ENCODE measurements around the gene KCTD8.

Gene KCTD8

DNA sequence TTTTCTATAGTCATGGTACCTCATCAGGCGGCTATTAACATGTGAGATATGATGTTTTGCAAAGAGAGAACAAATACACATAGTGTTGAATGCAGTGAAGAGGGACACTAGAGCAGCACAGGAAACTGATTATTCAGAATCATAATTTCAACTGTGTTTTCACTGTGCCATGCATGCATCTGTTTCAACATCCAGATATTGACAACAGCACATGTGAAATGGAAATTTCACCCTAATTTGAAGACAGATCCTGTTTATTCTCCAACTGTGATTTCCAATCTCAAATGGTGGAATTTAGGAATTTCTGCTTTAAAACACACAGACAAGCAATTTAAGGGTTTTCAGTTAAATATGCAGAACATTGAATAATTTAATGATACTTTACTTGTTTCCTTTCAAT lies 288.6 kb downstream of the KCTD8 start:
- TF ChIP-seq GATA3 (IDR thresholded peaks at IDR 0.05; ENCODE audit: low read depth, low read length) (no peak), GATA2 (IDR thresholded peaks at IDR 0.05; ENCODE audit: low read depth, low read length) (no peak)

DNA sequence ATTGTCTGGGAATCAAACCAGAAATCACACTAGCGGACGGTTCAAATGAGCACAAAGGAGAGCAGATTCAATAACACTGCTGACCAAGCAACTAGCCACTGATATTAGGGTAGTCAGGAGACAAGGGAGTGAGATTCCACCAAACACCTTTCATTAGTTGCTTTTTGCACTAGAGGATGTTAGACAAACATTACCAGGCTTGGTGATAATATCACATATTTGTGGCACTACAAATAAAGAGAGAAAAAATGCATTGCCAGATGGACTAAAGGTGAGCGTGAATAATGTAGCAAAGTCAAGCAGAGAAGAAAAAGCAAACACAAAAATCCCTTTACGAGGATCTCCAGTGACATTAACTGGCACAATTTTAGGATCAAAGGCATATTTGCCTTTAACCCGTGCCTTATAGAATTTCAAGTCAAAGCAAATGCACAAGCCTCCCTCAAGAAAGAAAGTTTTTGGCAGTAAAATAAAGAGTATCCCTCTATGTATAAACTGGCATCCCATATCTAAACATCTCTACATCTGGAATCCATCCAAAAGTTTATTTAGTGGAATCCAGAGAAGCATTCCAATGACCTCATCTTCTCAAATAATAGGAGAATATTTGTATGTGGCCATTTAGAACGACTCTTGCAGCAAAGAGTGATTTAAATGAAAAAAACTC lies 290.9 kb downstream of the KCTD8 start:
- TF ChIP-seq GATA3 (IDR thresholded peaks at IDR 0.05; ENCODE audit: low read depth, low read length): no peak
- TF ChIP-seq GATA2 (IDR thresholded peaks at IDR 0.05; ENCODE audit: low read depth, low read length): no peak

DNA sequence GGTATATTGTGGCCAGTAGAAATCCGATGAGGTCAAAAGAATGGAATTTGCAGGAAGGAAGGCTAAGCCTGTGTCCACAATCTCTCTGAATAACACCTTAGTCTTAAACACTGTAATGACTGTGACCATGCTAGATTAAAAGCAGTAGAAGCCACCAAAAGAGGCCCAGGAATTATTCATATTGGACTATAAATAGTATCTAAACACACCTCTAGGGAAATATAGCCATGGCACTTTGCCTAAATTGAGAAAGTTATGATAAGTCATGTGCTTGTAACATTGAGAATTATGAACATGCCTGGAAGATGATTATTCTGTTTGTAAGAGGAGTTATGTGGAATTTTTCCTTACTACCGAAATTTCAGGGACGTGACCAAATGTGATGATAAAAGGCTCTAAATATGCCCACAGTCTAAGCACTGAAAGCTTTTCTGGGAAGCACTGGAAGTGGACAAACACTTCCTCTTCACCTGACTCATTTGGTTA lies 298.5 kb downstream of the KCTD8 start:
- TF ChIP-seq GATA2 (IDR thresholded peaks at IDR 0.05; ENCODE audit: low read depth, low read length) (no peak), GATA3 (IDR thresholded peaks at IDR 0.05; ENCODE audit: low read depth, low read length) (no peak)

DNA sequence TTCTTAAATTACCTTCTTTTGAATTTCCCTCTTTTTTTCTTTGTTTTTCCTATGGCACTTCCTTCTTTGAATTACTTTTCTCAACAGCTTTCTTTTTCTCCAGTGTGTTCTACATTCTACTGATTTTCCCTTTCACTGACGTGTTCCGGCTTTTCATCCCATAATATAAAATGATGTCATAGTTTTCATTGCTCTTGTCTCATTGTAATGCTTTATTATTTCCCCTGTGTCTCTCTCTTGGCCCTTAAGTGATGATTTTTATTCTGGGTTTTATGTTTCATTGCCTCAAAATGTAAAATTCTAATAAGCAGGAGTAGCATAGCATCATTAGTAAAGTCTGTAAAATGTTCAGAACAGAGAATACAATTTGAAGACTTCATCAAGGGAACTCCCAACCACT lies 299.3 kb downstream of the KCTD8 start:
- no peak for TF ChIP-seq GATA2 (IDR thresholded peaks at IDR 0.05; ENCODE audit: low read depth, low read length)
- no peak for TF ChIP-seq GATA3 (IDR thresholded peaks at IDR 0.05; ENCODE audit: low read depth, low read length)

DNA sequence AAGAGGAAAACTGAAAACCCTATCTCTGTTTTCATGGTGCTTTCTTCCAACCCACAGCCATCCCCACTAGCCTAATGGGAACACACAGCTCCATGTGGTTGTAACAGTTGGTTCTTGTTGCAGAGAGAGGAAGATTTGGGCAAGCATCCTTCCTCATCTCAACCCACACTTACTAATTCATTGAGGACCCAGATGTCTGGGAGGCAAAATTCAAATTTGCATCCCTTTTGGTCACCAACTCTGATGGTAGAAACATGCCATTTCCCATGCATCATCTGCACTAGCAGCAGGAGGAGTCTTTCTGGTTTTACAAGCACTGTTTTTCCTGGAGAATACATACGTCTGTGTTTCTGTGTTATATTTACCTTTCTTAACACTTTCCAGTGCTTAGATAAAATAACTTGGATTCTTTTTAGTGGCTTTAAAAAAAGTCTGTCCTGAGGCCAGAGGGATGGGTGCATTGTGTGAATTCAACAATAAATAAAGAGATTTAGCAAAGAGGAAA lies 301.0 kb downstream of the KCTD8 start:
- TF ChIP-seq GATA3 (IDR thresholded peaks at IDR 0.05; ENCODE audit: low read depth, low read length): no peak
- TF ChIP-seq GATA2 (IDR thresholded peaks at IDR 0.05; ENCODE audit: low read depth, low read length): no peak

DNA sequence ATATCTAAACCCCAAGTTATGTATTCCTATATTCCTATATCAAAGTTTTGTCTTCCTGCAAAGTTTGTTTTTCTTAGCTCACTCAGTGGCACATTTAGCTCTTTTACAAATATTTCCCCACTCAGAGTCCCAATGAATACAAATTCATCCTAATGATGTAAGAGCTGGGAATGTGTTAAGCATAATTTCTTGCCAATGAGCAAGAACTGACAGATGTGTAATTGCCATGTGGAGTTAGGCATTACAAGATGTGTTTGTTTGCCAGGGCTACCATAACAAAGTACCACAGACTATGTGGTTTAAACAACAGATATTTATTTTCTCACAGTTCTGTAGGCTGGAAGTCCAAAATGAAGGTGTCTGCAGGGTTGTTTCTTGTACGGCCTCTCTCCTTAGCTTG lies 302.1 kb downstream of the KCTD8 start:
- TF ChIP-seq GATA2 (IDR thresholded peaks at IDR 0.05; ENCODE audit: low read depth, low read length): no peak
- no peak for TF ChIP-seq GATA3 (IDR thresholded peaks at IDR 0.05; ENCODE audit: low read depth, low read length)

DNA sequence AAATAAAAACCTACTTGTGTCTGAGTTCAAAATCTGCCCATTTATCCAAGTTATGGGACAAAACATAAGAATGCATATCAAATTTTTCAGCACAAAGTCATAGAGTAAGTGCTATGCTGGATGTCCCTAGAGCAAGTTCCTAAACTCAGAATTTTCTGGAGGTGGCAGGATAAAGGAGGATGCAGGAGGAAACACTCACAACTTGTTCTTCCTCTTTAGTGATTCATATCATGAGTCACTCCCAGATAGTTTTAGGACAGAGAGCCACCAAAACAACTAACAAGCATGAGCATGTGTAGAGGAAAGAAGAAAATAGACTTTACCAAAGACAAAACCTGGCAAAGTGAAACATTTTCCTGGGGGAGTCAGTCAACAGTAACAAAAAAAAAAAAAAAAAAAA lies 302.7 kb downstream of the KCTD8 start:
- TF ChIP-seq GATA3 (IDR thresholded peaks at IDR 0.05; ENCODE audit: low read depth, low read length): no peak
- no peak for TF ChIP-seq GATA2 (IDR thresholded peaks at IDR 0.05; ENCODE audit: low read depth, low read length)

DNA sequence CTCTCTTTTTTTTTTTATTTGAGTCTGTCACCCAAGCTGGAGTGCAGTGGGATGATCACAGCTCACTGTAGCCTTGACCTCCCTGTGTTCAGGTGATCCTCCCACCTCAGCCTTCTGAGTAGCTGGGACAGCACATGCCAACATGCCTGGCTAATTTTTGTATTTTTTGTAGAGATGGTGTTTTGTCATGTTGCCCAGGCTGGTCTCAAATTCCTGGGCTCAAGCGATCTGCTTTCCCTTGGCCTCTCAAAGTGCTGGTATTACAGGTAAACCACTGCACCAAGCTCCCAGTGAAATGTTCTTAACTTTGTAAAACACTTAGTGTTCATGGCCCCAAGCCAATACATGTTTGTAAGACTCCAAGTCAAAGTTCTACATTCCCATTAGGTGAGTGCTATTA lies 316.1 kb downstream of the KCTD8 start:
- TF ChIP-seq GATA2 (IDR thresholded peaks at IDR 0.05; ENCODE audit: low read depth, low read length): no peak

Measured in SH-SY5Y (cell line).